GM10847 (cell line): ENCODE data around the gene GLA.

Experiments used
- POLR2A ChIP-seq: IDR thresholded peaks from 2 replicates; pipeline ENCODE4 v1.6.1; 2011; ENCODE audit not compliant: insufficient read length; ENCODE audit errors: extremely low read depth

GLA gene

GRCh38 chrX:101407748-101408531 lies at the start of gene GLA, which contains the start of gene HNRNPH2:
GLA (minus strand) TSS chrX:101407925; CDS start chrX:101407903, 22 bp downstream.
HNRNPH2 (plus strand) TSS chrX:101408222; CDS start chrX:101411989, 3,767 bp downstream.
- TF ChIP-seq POLR2A: peak; percentile 35

- no peak for TF ChIP-seq POLR2A
These were observed 44.3 kb upstream of the GLA start for GRCh38 chrX:101452056-101452455.

- no peak for TF ChIP-seq POLR2A
These were observed 43.2 kb upstream of the GLA start for GRCh38 chrX:101450961-101451360.

- TF ChIP-seq POLR2A: no peak
These were observed 42.4 kb upstream of the GLA start for GRCh38 chrX:101450085-101450484.

- no peak for TF ChIP-seq POLR2A
These were observed 41.6 kb upstream of the GLA start for GRCh38 chrX:101449279-101449678.

GRCh38 chrX:101442085-101442484 lies 34.4 kb upstream of the GLA start:
- TF ChIP-seq POLR2A: no peak

GRCh38 chrX:101430457-101431078 lies 22.8 kb upstream of the GLA start:
- no peak for TF ChIP-seq POLR2A

GRCh38 chrX:101429934-101430333 lies 22.2 kb upstream of the GLA start:
- TF ChIP-seq POLR2A: no peak

- no peak for TF ChIP-seq POLR2A
These were observed 20.2 kb upstream of the GLA start for GRCh38 chrX:101427954-101428353.

- TF ChIP-seq POLR2A: no peak
These were observed 11.8 kb upstream of the GLA start for GRCh38 chrX:101419489-101419888.

GRCh38 chrX:101417981-101418841 lies 10.5 kb upstream of the GLA start:
- TF ChIP-seq POLR2A: no peak

GRCh38 chrX:101417190-101417589 lies 9.5 kb upstream of the GLA start:
- TF ChIP-seq POLR2A: no peak

GRCh38 chrX:101416691-101417090 lies 9.0 kb upstream of the GLA start:
- no peak for TF ChIP-seq POLR2A

- TF ChIP-seq POLR2A: no peak
These were observed 7.7 kb upstream of the GLA start for GRCh38 chrX:101415180-101416145.
